Neuronal stem cell (in vitro differentiated cells): ENCODE results near the gene EXOC8.

ENCODE experiments used
- DNase-seq: peaks from one replicate; pipeline ENCODE4 v3.0.0-alpha.2; 2013; ENCODE audit warnings: low spot score
- H2AFZ ChIP-seq: one replicate; pipeline ENCODE4 v1.6.1; 2013; ENCODE audit warnings: mild to moderate bottlenecking, low read length, inconsistent platforms
- H2AK5ac ChIP-seq: 2 replicates; pipeline ENCODE4 v1.6.1; 2013; ENCODE audit warnings: low read depth, mild to moderate bottlenecking, inconsistent platforms, low read length, moderate library complexity, mixed read lengths
- H2BK120ac ChIP-seq: 2 replicates; pipeline ENCODE4 v1.6.1; 2013; ENCODE audit warnings: low read depth, mild to moderate bottlenecking, inconsistent platforms, low read length, moderate library complexity, mixed read lengths
- H2BK12ac ChIP-seq: one replicate; pipeline ENCODE4 v1.6.1; 2013; ENCODE audit warnings: low read length, inconsistent platforms
- H2BK15ac ChIP-seq: 2 replicates; pipeline ENCODE4 v1.6.1; 2013; ENCODE audit warnings: mild to moderate bottlenecking, low read length, inconsistent platforms, mixed read lengths
- H2BK5ac ChIP-seq: one replicate; pipeline ENCODE4 v1.6.1; 2013; ENCODE audit warnings: inconsistent platforms, mild to moderate bottlenecking, low read length, moderate library complexity
- H3K14ac ChIP-seq: one replicate; pipeline ENCODE4 v1.6.1; 2013; ENCODE audit warnings: low read length, inconsistent platforms
- H3K18ac ChIP-seq: 2 replicates; pipeline ENCODE4 v1.6.1; 2013; ENCODE audit warnings: low read length, inconsistent platforms
- H3K23ac ChIP-seq: 2 replicates; pipeline ENCODE4 v1.6.1; 2013; ENCODE audit warnings: low read depth, mild to moderate bottlenecking, mixed read lengths, low read length, inconsistent platforms; ENCODE audit not compliant: poor library complexity
- H3K27ac ChIP-seq: replicated peaks from 3 replicates; pipeline ENCODE4 v1.5.1; 2013; ENCODE audit warnings: low read length, inconsistent platforms
- H3K27me3 ChIP-seq, 3 experiments: 2 replicates each; pipeline ENCODE4 v1.6.1; 2013; ENCODE audit warnings: low read length in 3 of 3, mild to moderate bottlenecking in 2 of 3, inconsistent platforms in 1 of 3, low read depth in 1 of 3, mixed read lengths in 1 of 3, moderate library complexity in 1 of 3; ENCODE audit not compliant: control insufficient read depth in 3 of 3, insufficient read depth in 3 of 3
- H3K36me3 ChIP-seq, 2 donors: replicated peaks in 1 of 2; 2 replicates each; pipeline ENCODE4 v1.6.1; 2013; ENCODE audit warnings: low read length in 2 of 2; ENCODE audit not compliant: control insufficient read depth in 2 of 2, insufficient read depth in 2 of 2
- H3K4ac ChIP-seq: 2 replicates; pipeline ENCODE4 v1.6.1; 2013; ENCODE audit warnings: inconsistent platforms, mild to moderate bottlenecking, low read length, moderate library complexity
- H3K4me1 ChIP-seq, 2 donors: 1 replicate in 1 of 2; 2 replicates in 1 of 2; pipeline ENCODE4 v1.6.1; 2013; ENCODE audit warnings: low read length in 2 of 2, low read depth in 1 of 2; ENCODE audit not compliant: control insufficient read depth in 2 of 2, insufficient read depth in 1 of 2
- H3K4me2 ChIP-seq: one replicate; pipeline ENCODE4 v1.6.1; 2013; ENCODE audit warnings: mild to moderate bottlenecking, low read length, inconsistent platforms; ENCODE audit not compliant: insufficient read depth, poor library complexity, severe bottlenecking
- H3K4me3 ChIP-seq, 2 donors: 2 replicates each; pipeline ENCODE4 v1.5.1; 2013; ENCODE audit warnings: low read length in 2 of 2, mild to moderate bottlenecking in 2 of 2, inconsistent platforms in 1 of 2, moderate library complexity in 1 of 2
- H3K79me1 ChIP-seq: one replicate; pipeline ENCODE4 v1.6.1; 2013; ENCODE audit warnings: low read depth, mild to moderate bottlenecking, inconsistent platforms, low read length, moderate library complexity
- H3K9ac ChIP-seq: one replicate; pipeline ENCODE4 v1.6.1; 2013; ENCODE audit warnings: mild to moderate bottlenecking, low read depth, low read length, inconsistent platforms; ENCODE audit not compliant: poor library complexity
- H3K9me3 ChIP-seq, 2 donors: replicated peaks in 1 of 2; 2 replicates each; pipeline versions ENCODE3 to v1.6.1; 2013; ENCODE audit warnings: low read length in 2 of 2, mild to moderate bottlenecking in 2 of 2, inconsistent platforms in 1 of 2, low read depth in 1 of 2, mixed read lengths in 1 of 2, moderate library complexity in 1 of 2; ENCODE audit not compliant: control insufficient read depth in 2 of 2, insufficient read depth in 1 of 2
- H4K8ac ChIP-seq: one replicate; pipeline ENCODE4 v1.6.1; 2013; ENCODE audit warnings: low read depth, mild to moderate bottlenecking, inconsistent platforms, low read length, moderate library complexity
- H4K91ac ChIP-seq: one replicate; pipeline ENCODE4 v1.6.1; 2013; ENCODE audit warnings: low read length, low read depth, mild to moderate bottlenecking, inconsistent platforms; ENCODE audit not compliant: poor library complexity
- WGBS, 2 donors: extraction: QIAGEN DNeasy Blood & Tissue Kit; methylation state at CpG; one replicate each; pipeline ENCODE4 v1.1.7; 2013; ENCODE audit warnings: missing lambda C conversion rate in 2 of 2, mixed read lengths in 1 of 2; ENCODE audit not compliant: insufficient read length in 2 of 2, insufficient replicate concordance in 1 of 2; ENCODE audit errors: extremely low coverage in 2 of 2; 5-methylcytosine and 5-hydroxymethylcytosine counted together

EXOC8 gene

GRCh38 chr1:231347961-231348360, 10.3 kb upstream of the EXOC8 start:
- H3K27me3 ChIP-seq, result no peaks in the 10 kb centered on the region
- H2AFZ ChIP-seq, result no peak overlapping the region
- H3K9me3 ChIP-seq, result no peaks in the 10 kb centered on the region
- no peak overlapping the region for H3K23ac ChIP-seq
- no peak overlapping the region for H3K27ac ChIP-seq
- no peak overlapping the region for H2BK15ac ChIP-seq
- H3K9ac ChIP-seq, result no peak overlapping the region
- H3K79me1 ChIP-seq, result no peaks in the 10 kb centered on the region
- H2BK12ac ChIP-seq, result no peak overlapping the region
- H4K91ac ChIP-seq, result no peak overlapping the region
- no CpG with 5 or more reads among the region's 4 CpGs for WGBS, 2 donors
- no peak overlapping the region for H3K18ac ChIP-seq
- H3K36me3 ChIP-seq, result peaks cover 13 to 88% of the 10 kb centered on the region in 2 donors
- no peak overlapping the region for H2BK120ac ChIP-seq
- no peak overlapping the region for H3K14ac ChIP-seq
- H3K4ac ChIP-seq, result no peak overlapping the region
- no peak overlapping the region for H3K4me3 ChIP-seq
- no peak overlapping the region for H4K8ac ChIP-seq
- H2AK5ac ChIP-seq, result no peak overlapping the region
- H2BK5ac ChIP-seq, result no peak overlapping the region
- DNase-seq, result no peak
- H3K4me2 ChIP-seq, result no peak overlapping the region
- no peaks in the 10 kb centered on the region for H3K4me1 ChIP-seq

- WGBS, 2 donors, result no CpG with 5 or more reads among the region's 6 CpGs
- Histone ChIP-seq H3K4me2 (no peak overlapping the region), H2BK5ac (no peak overlapping the region), H2AK5ac (no peak overlapping the region), H2BK12ac (no peak overlapping the region), H3K4me3 (no peak overlapping the region), H4K8ac (no peak overlapping the region), H3K36me3 (peaks cover 9 to 52% of the 10 kb centered on the region in 2 donors), H3K9me3 (no peaks in the 10 kb centered on the region), H3K27ac (no peak overlapping the region), H3K27me3 (no peaks in the 10 kb centered on the region), H3K4me1 (peaks cover 19 to 22% of the 10 kb centered on the region in 2 donors), H2BK120ac (no peak overlapping the region), H3K4ac (no peak overlapping the region), H3K23ac (no peak overlapping the region), H2BK15ac (no peak overlapping the region), H3K79me1 (peaks cover 12% of the 10 kb centered on the region), H3K14ac (no peak overlapping the region), H3K18ac (no peak overlapping the region), H2AFZ (no peak overlapping the region), H3K9ac (no peak overlapping the region), H4K91ac (no peak overlapping the region)
- DNase-seq, result no peak
Measured at GRCh38 chr1:231340328-231341013, 2.8 kb upstream of the EXOC8 start.

GRCh38 chr1:231338270-231339128, 847 bp upstream of the EXOC8 start, which contains the start of gene SPRTN:
SPRTN (plus strand) TSS chr1:231338293; CDS start chr1:231338384, 91 bp downstream.
- Histone ChIP-seq H3K27ac (peak within 1 kb of the TSS; percentile 84), H3K79me1 (peaks cover 12% of the 10 kb centered on the region), H4K91ac (no peak within 1 kb of the TSS), H3K9me3 (no peaks in the 10 kb centered on the region), H3K27me3 (no peaks in the 10 kb centered on the region), H2AK5ac (peak within 1 kb of the TSS; percentile 87), H3K14ac (peak within 1 kb of the TSS; percentile 26), H2BK15ac (no peak within 1 kb of the TSS), H3K4ac (no peak within 1 kb of the TSS), H3K4me1 (peaks cover 21 to 23% of the 10 kb centered on the region in 2 donors), H3K23ac (peak within 1 kb of the TSS; percentile 94), H3K9ac (peak within 1 kb of the TSS; percentile 98), H3K36me3 (peaks cover 8 to 50% of the 10 kb centered on the region in 2 donors), H2AFZ (peak within 1 kb of the TSS; percentile 95), H3K4me2 (peak within 1 kb of the TSS; percentile 91), H2BK120ac (peak within 1 kb of the TSS; percentile 74), H3K4me3 (peak within 1 kb of the TSS; percentile 94 to 98), H2BK5ac (peak within 1 kb of the TSS; percentile 48), H3K18ac (peak within 1 kb of the TSS; percentile 97), H4K8ac (no peak within 1 kb of the TSS), H2BK12ac (no peak within 1 kb of the TSS)
- no CpG with 5 or more reads among the region's 43 CpGs for whole genome bisulfite sequencing, 2 donors
- no peak for DNase-seq

- H3K23ac ChIP-seq, result peak overlapping the region; percentile 46
- H3K4me1 ChIP-seq, result peaks cover 21 to 23% of the 10 kb centered on the region in 2 donors
- no peak overlapping the region for H3K4ac ChIP-seq
- no peak overlapping the region for H4K8ac ChIP-seq
- H3K27me3 ChIP-seq, result no peaks in the 10 kb centered on the region
- H3K9me3 ChIP-seq, result no peaks in the 10 kb centered on the region
- peak overlapping the region; percentile 95 for H2AFZ ChIP-seq
- no peak overlapping the region for H3K14ac ChIP-seq
- peak overlapping the region; percentile 74 for H2BK120ac ChIP-seq
- no peak overlapping the region for H4K91ac ChIP-seq
- peak overlapping the region; percentile 87 for H2AK5ac ChIP-seq
- peak overlapping the region; percentile 91 for H3K4me2 ChIP-seq
- peak overlapping the region; percentile 93 for H3K9ac ChIP-seq
- peaks cover 8 to 37% of the 10 kb centered on the region in 2 donors for H3K36me3 ChIP-seq
- no peak overlapping the region for H2BK15ac ChIP-seq
- H3K79me1 ChIP-seq, result peaks cover 12% of the 10 kb centered on the region
- H3K27ac ChIP-seq, result no peak overlapping the region
- no peak overlapping the region for H2BK12ac ChIP-seq
- DNase-seq, result no peak
- H3K4me3 ChIP-seq, result peak overlapping the region; percentile 94 to 98
- peak overlapping the region; percentile 48 for H2BK5ac ChIP-seq
- H3K18ac ChIP-seq, result no peak overlapping the region
- WGBS, 2 donors, result no CpG with 5 or more reads among the region's 32 CpGs
Measured at GRCh38 chr1:231337043-231337471, 595 bp downstream of the EXOC8 start.
